ENCODE measurements around the gene VPS13A.

The VPS13A gene

GRCh38 chr9:77177143-77177893 is at the start of gene VPS13A:
Gene VPS13A (plus strand): TSS chr9:77177534. CDS start chr9:77177705, 171 bp downstream.
- DNase-seq: peak; percentile 95

- no peak for DNase-seq
Measured at GRCh38 chr9:77128125-77128789, 49.1 kb upstream of the VPS13A start.

GRCh38 chr9:77131399-77131798 is 45.9 kb upstream of the VPS13A start:
- no peak for DNase-seq

- DNase-seq: no peak
Measured at GRCh38 chr9:77133011-77133410, 44.3 kb upstream of the VPS13A start.

- DNase-seq: no peak
Measured at GRCh38 chr9:77142366-77142765, 35.0 kb upstream of the VPS13A start.

- no peak for DNase-seq
Measured at GRCh38 chr9:77149879-77150278, 27.5 kb upstream of the VPS13A start.

GRCh38 chr9:77152289-77152688 is 25.0 kb upstream of the VPS13A start:
- DNase-seq: no peak

GRCh38 chr9:77156646-77157371 is 20.5 kb upstream of the VPS13A start:
- peak; percentile 37 for DNase-seq

- no peak for DNase-seq
Measured at GRCh38 chr9:77158772-77159513, 18.4 kb upstream of the VPS13A start.

- no peak for DNase-seq
Measured at GRCh38 chr9:77161191-77161590, 16.1 kb upstream of the VPS13A start.

- DNase-seq: no peak
Measured at GRCh38 chr9:77161966-77162365, 15.4 kb upstream of the VPS13A start.

- no peak for DNase-seq
Measured at GRCh38 chr9:77162366-77162765, 15.0 kb upstream of the VPS13A start.

GRCh38 chr9:77163884-77164283 is 13.4 kb upstream of the VPS13A start:
- DNase-seq: no peak

- no peak for DNase-seq
Measured at GRCh38 chr9:77166193-77166592, 11.1 kb upstream of the VPS13A start.

GRCh38 chr9:77170991-77171699 is 6.2 kb upstream of the VPS13A start:
- no peak for DNase-seq

GRCh38 chr9:77175151-77175550 is 2.2 kb upstream of the VPS13A start:
- no peak for DNase-seq

GRCh38 chr9:77176106-77176505 is 1.2 kb upstream of the VPS13A start:
- DNase-seq: no peak

- DNase-seq: no peak
Measured at GRCh38 chr9:77176686-77177142, 620 bp upstream of the VPS13A start.

GRCh38 chr9:77177894-77178794 is 810 bp downstream of the VPS13A start:
- DNase-seq: no peak

- DNase-seq: no peak
Measured at GRCh38 chr9:77180056-77180455, 2.7 kb downstream of the VPS13A start.

GRCh38 chr9:77183581-77183980 is 6.2 kb downstream of the VPS13A start:
- no peak for DNase-seq
